Lower leg skin (tissue), 3 donors: Measurements from ENCODE around the gene RERE.

Experiments used
- POLR2A ChIP-seq, 2 donors: fragments of 450-650 bp; IDR thresholded peaks; one replicate each; pipeline ENCODE4 v1.6.1; 2016 to 2017; ENCODE audit warnings: antibody characterized with exemption in 2 of 2, mild to moderate bottlenecking in 1 of 2, moderate library complexity in 1 of 2
- TF ChIP-seq, protein P1 (sequence below), 3 donors: fragments of 450-650 bp; IDR thresholded peaks; one replicate each; pipeline ENCODE4 v1.5.1; 2016; ENCODE audit warnings: antibody characterized with exemption in 3 of 3, mild to moderate bottlenecking in 3 of 3, moderate library complexity in 2 of 3

DNA sequence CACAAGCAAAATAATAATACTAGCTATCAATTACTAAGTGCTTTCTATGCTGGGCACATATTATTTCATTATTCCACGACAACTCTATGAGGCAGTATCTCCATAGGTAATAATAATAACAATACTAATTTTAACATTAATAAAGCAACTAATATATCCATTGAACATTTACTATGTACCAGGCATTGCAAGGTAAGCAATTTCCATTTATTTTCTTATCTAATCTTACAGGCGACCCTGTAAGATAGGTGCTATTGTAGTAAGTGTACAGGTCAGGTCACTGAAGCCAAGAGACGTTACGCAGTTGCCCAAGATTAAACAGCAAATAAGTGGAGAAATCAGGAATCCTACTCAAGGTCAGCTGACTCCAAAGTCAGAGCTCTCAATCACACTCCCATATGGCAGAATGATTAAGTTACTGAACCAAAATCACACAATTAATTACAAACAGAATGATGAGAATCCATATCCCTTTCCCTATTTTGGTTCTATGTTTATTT, 301.1 kb downstream of the RERE start:
- TF ChIP-seq, protein P1, sequence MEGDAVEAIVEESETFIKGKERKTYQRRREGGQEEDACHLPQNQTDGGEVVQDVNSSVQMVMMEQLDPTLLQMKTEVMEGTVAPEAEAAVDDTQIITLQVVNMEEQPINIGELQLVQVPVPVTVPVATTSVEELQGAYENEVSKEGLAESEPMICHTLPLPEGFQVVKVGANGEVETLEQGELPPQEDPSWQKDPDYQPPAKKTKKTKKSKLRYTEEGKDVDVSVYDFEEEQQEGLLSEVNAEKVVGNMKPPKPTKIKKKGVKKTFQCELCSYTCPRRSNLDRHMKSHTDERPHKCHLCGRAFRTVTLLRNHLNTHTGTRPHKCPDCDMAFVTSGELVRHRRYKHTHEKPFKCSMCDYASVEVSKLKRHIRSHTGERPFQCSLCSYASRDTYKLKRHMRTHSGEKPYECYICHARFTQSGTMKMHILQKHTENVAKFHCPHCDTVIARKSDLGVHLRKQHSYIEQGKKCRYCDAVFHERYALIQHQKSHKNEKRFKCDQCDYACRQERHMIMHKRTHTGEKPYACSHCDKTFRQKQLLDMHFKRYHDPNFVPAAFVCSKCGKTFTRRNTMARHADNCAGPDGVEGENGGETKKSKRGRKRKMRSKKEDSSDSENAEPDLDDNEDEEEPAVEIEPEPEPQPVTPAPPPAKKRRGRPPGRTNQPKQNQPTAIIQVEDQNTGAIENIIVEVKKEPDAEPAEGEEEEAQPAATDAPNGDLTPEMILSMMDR (IDR thresholded peaks at IDR 0.05), result no peak
- TF ChIP-seq POLR2A (IDR thresholded peaks at IDR 0.05), result no peak
